Activated CD4-positive, alpha-beta T cell treated with anti-CD3 and anti-CD28 coated beads, Interleukin-2, amount 50 U/mL, for 16 hours (primary cell): Measurements from ENCODE around the gene PSD2.

ENCODE experiments used
- DNase-seq: peaks from one replicate; pipeline ENCODE4 v3.0.0-alpha.2; 2020

The PSD2 gene

GRCh38 chr5:139885172-139885856 is 89.7 kb downstream of the PSD2 start:
- DNase-seq, result no peak

DNA sequence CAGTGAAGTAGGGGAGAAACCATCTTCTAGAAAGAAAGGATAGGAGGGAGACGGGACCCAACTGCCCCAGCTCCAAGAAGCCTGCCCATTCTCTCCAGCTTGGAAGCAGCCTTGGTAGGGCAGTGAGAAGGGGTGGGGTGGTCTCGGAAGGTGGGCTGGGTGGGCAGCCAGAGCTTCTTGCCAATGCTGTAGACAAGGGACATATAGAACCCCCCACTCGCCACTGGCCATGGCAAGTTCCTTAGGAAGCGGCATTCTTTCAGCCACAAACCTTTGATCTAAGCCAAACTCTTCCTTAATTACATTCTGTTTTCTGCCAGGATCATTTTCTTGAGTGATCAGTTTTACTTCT is 90.2 kb downstream of the PSD2 start:
- DNase-seq, result no peak

DNA sequence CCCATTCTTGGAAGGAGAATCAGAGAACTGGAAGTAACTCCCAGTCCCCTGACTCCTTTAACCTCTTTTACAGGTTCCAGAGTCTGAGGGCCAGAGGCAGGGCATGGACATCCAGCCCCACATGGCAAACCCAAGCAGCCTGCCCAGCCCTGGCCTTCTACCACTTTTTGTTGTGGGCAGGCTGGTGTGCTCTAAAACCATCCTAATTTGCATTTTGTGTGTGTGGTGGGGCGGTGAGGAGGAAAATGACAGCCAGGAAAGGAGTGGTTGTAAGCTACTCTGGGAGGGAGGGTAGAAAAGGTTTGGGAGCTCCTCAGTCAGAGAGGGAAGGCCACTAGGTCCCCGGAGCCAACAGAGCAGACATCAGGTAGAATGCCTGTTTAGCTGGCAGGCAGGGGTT is 90.6 kb downstream of the PSD2 start:
- DNase-seq, result no peak

DNA sequence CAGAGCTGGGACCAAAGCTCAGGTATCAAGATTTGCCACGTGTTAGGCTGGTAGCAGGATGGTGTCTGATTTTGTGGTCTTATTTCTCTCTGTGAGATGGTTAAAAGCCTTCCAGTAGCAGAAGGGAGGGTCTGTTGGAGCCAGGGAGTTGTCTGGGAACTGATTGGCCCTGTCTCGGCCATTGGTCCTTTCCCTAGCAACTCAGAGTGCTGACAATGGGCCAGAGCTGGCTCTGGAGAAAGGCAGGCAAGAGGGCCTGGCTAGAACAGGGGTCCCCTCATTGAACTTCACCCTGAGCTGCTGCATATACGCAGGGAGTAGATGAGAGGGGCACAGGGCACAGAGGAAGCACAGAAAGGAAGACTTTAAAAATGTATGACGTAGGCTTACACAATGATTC is 92.8 kb downstream of the PSD2 start:
- DNase-seq, result no peak

GRCh38 chr5:139889410-139889809 is 93.8 kb downstream of the PSD2 start:
- no peak for DNase-seq

GRCh38 chr5:139893873-139894272 is 98.3 kb downstream of the PSD2 start:
- DNase-seq, result no peak
